GM18873 (cell line): ENCODE data around the gene PSME1.
"Not testable (repeated sequence)": the region's sequence is repeated elsewhere in the genome, so short reads cannot be mapped to it uniquely, and the experiment has no call there.

ENCODE experiments used
- ATAC-seq: cut with Tn5 transposase; IDR thresholded peaks from one replicate; pipeline ENCODE4 v1.9.1; 2021; ENCODE audit warnings: mild to moderate bottlenecking, moderate library complexity, moderate number of reproducible peaks; ENCODE audit not compliant: unreplicated experiment, low FRiP score

PSME1 gene

GRCh38 chr14:24102357-24103048 is 33.5 kb upstream of the PSME1 start:
- ATAC-seq = no peak

GRCh38 chr14:24103451-24103850 is 32.5 kb upstream of the PSME1 start:
- no peak for ATAC-seq

GRCh38 chr14:24105609-24106239 is 30.3 kb upstream of the PSME1 start:
- ATAC-seq = not testable (repeated sequence)

GRCh38 chr14:24106672-24107271 is 29.2 kb upstream of the PSME1 start:
- no peak for ATAC-seq

GRCh38 chr14:24108336-24108874 is 27.6 kb upstream of the PSME1 start:
- no peak for ATAC-seq

GRCh38 chr14:24110060-24110459 is 25.9 kb upstream of the PSME1 start:
- ATAC-seq = no peak

- ATAC-seq = no peak
Observed at GRCh38 chr14:24110523-24110922, 25.5 kb upstream of the PSME1 start.

- ATAC-seq = no peak
Observed at GRCh38 chr14:24113379-24113800, 22.6 kb upstream of the PSME1 start.

GRCh38 chr14:24113801-24114531 is 22.0 kb upstream of the PSME1 start:
- peak; percentile 0 for ATAC-seq

GRCh38 chr14:24114532-24115421 is 21.2 kb upstream of the PSME1 start, which contains the start of the genes DCAF11 and NRL:
TSS of gene DCAF11 (plus strand) at chr14:24114777. CDS start at chr14:24115595, 818 bp downstream.
TSS of gene NRL (minus strand) at chr14:24114949. CDS start at chr14:24082848, 32,101 bp downstream.
- peak; percentile 85 for ATAC-seq

GRCh38 chr14:24115422-24116127 is 20.4 kb upstream of the PSME1 start:
- no peak for ATAC-seq

- no peak for ATAC-seq
Observed at GRCh38 chr14:24116128-24116814, 19.7 kb upstream of the PSME1 start.

- ATAC-seq = no peak
Observed at GRCh38 chr14:24117179-24117578, 18.8 kb upstream of the PSME1 start.

- no peak for ATAC-seq
Observed at GRCh38 chr14:24119691-24120090, 16.3 kb upstream of the PSME1 start.

GRCh38 chr14:24121210-24121609 is 14.8 kb upstream of the PSME1 start:
- ATAC-seq = no peak

GRCh38 chr14:24122416-24122815 is 13.6 kb upstream of the PSME1 start:
- ATAC-seq = no peak

GRCh38 chr14:24122898-24123297 is 13.1 kb upstream of the PSME1 start:
- no peak for ATAC-seq
